ENCODE results near the gene SUMO4. TPM values are rescaled to one million over a fixed set of nuclear protein-coding genes. Genes with fewer than 3 reads are reported as not detected.

SUMO4 gene
- total RNA-seq (2021), result 1.9 and 2.8 TPM in 2 replicates
- Bru-seq, nascent RNA, result percentile 94 among the genes with signal in this experiment
- percentile 72 among the genes with signal in this experiment for BruChase-seq, experiment 1, labeled RNA remaining after a 2-hour chase
- percentile 46 among the genes with signal in this experiment for BruChase-seq, experiment 2, labeled RNA remaining after a 6-hour chase
- long read RNA-seq, result 0 reads

DNA sequence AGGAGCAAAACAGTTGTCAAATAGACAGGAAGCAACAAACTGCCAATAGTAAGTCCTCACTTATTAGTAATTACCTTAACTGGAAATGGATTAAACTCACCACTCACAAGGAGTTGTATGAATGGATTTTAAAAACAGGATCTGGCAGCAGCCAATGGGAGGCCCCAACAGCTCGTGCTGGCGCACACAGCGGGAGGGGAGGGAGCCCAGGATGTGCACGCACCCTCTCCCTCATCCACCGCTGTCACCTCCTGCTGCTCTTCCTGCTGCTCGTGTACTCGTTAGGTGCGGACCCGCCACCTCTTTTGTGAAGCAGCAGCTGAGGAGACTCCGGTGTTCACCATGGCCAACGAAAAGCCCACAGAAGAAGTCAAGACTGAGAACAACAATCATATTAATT is at the start of gene SUMO4:
Gene SUMO4 (plus strand): TSS at position 213 of the 400 bp plus-strand sequence. CDS start 130 bp downstream, at position 343.
- ChIA-PET POLR2A (ENCODE audit: low non-redundant PET) (no interaction called here), CTCF (no interaction called here)
- no peaks in the 10 kb centered on the region for H3K9me3 ChIP-seq (ENCODE audit: low read depth, low read length, poor library complexity, severe bottlenecking)
- no peak for DNase-seq (ENCODE audit: low spot score)
- BruUV-seq (replicated peaks), result no TSS peak
- no peak for TF ChIP-seq CTCF (conservative IDR thresholded peaks at IDR 0.05; ENCODE audit: low read depth, low read length)
- TF ChIP-seq EZH2 (IDR thresholded peaks at IDR 0.05; ENCODE audit: borderline replicate concordance, low read depth, low read length, poor library complexity, severe bottlenecking), result no peak
- H3K27me3 ChIP-seq (replicated peaks; ENCODE audit: insufficient read depth, low read depth, low read length, poor library complexity), result no peaks in the 10 kb centered on the region
- H3K4me1 ChIP-seq (ENCODE audit: insufficient read depth, low read length, poor library complexity, severe bottlenecking), result no peaks in the 10 kb centered on the region
- intact Hi-C loops (cut with micrococcal nuclease; ENCODE audit: unreplicated experiment), result no loop called here
- H3K36me3 ChIP-seq (ENCODE audit: insufficient read depth, low read length, poor library complexity, severe bottlenecking), result peaks cover 48% of the 10 kb centered on the region
- no peak within 1 kb of the TSS for H3K27ac ChIP-seq (ENCODE audit: low read depth, low read length, poor library complexity, severe bottlenecking)
- H3K4me3 ChIP-seq (ENCODE audit: low read depth, low read length, poor library complexity, severe bottlenecking), result no peak within 1 kb of the TSS

GRCh38 chr6:149354009-149354408 is 46.1 kb upstream of the SUMO4 start:
- POLR2A ChIA-PET (ENCODE audit: low non-redundant PET), result no interaction called here
- intact Hi-C loops (cut with micrococcal nuclease; ENCODE audit: unreplicated experiment), result no loop called here
- DNase-seq (ENCODE audit: low spot score), result no peak
- H3K27me3 ChIP-seq (replicated peaks; ENCODE audit: insufficient read depth, low read depth, low read length, poor library complexity), result no peaks in the 10 kb centered on the region
- no peak overlapping the region for H3K27ac ChIP-seq (ENCODE audit: low read depth, low read length, poor library complexity, severe bottlenecking)
- CTCF ChIA-PET, result no interaction called here
- no TSS peak for BruUV-seq (replicated peaks)
- no peaks in the 10 kb centered on the region for H3K9me3 ChIP-seq (ENCODE audit: low read depth, low read length, poor library complexity, severe bottlenecking)
- TF ChIP-seq CTCF (conservative IDR thresholded peaks at IDR 0.05; ENCODE audit: low read depth, low read length) (no peak), EZH2 (IDR thresholded peaks at IDR 0.05; ENCODE audit: borderline replicate concordance, low read depth, low read length, poor library complexity, severe bottlenecking) (no peak)
- peaks cover 11% of the 10 kb centered on the region for H3K4me1 ChIP-seq (ENCODE audit: insufficient read depth, low read length, poor library complexity, severe bottlenecking)
- H3K4me3 ChIP-seq (ENCODE audit: low read depth, low read length, poor library complexity, severe bottlenecking), result no peak overlapping the region
- no peaks in the 10 kb centered on the region for H3K36me3 ChIP-seq (ENCODE audit: insufficient read depth, low read length, poor library complexity, severe bottlenecking)

- TF ChIP-seq CTCF (conservative IDR thresholded peaks at IDR 0.05; ENCODE audit: low read depth, low read length), result no peak
- no peak for TF ChIP-seq EZH2 (IDR thresholded peaks at IDR 0.05; ENCODE audit: borderline replicate concordance, low read depth, low read length, poor library complexity, severe bottlenecking)
- H3K4me1 ChIP-seq (ENCODE audit: insufficient read depth, low read length, poor library complexity, severe bottlenecking), result peaks cover 11% of the 10 kb centered on the region
- ChIA-PET CTCF (no interaction called here), POLR2A (ENCODE audit: low non-redundant PET) (no interaction called here)
- DNase-seq (ENCODE audit: low spot score), result no peak
- H3K9me3 ChIP-seq (ENCODE audit: low read depth, low read length, poor library complexity, severe bottlenecking), result no peaks in the 10 kb centered on the region
- H3K36me3 ChIP-seq (ENCODE audit: insufficient read depth, low read length, poor library complexity, severe bottlenecking), result no peaks in the 10 kb centered on the region
- no TSS peak for BruUV-seq (replicated peaks)
- no peaks in the 10 kb centered on the region for H3K27me3 ChIP-seq (replicated peaks; ENCODE audit: insufficient read depth, low read depth, low read length, poor library complexity)
- H3K27ac ChIP-seq (ENCODE audit: low read depth, low read length, poor library complexity, severe bottlenecking), result no peak overlapping the region
- H3K4me3 ChIP-seq (ENCODE audit: low read depth, low read length, poor library complexity, severe bottlenecking), result no peak overlapping the region
- intact Hi-C loops (cut with micrococcal nuclease; ENCODE audit: unreplicated experiment), result no loop called here
Measured at GRCh38 chr6:149356081-149356750, 43.8 kb upstream of the SUMO4 start.

All from A673 (cell line).